Measurements from ENCODE around the gene ZDHHC11B. TPM values are rescaled to one million over a fixed set of nuclear protein-coding genes. Genes with fewer than 3 reads are reported as not detected.
"Not testable (repeated sequence)": the region's sequence is repeated elsewhere in the genome, so short reads cannot be mapped to it uniquely, and the experiment has no call there.

The ZDHHC11B gene
- total RNA-seq, 2 donors from 2014 or later = 6.2 to 8.9 TPM

- no peaks in the 10 kb centered on the region for H3K36me3 ChIP-seq (replicated peaks in 1 of 2; ENCODE audit: insufficient read depth in 1 of 2, low read depth in 2 of 2)
- no peak overlapping the region for H3K4me3 ChIP-seq
- TF ChIP-seq POLR2A (IDR thresholded peaks at IDR 0.05) = no peak
- no peak for TF ChIP-seq CTCF (IDR thresholded peaks at IDR 0.05)
- 80% methylated on average over 4 to 6 of the region's 13 CpGs for WGBS, 2 donors
- no peaks in the 10 kb centered on the region for H3K9me3 ChIP-seq
- no peaks in the 10 kb centered on the region for H3K4me1 ChIP-seq
- DNase-seq = peak in 1 of 4 donors; percentile 8
- H3K27ac ChIP-seq = no peak overlapping the region
- intact Hi-C loops (cut with DNase I) = no loop called here
- no peak for ATAC-seq
- no peaks in the 10 kb centered on the region for H3K27me3 ChIP-seq
Observed at GRCh38 chr5:751496-751895, 33.0 kb downstream of the ZDHHC11B start.

- H3K36me3 ChIP-seq (replicated peaks in 1 of 2; ENCODE audit: insufficient read depth in 1 of 2, low read depth in 2 of 2); H3K27ac ChIP-seq; H3K9me3 ChIP-seq; H3K4me3 ChIP-seq; H3K27me3 ChIP-seq; H3K4me1 ChIP-seq; intact Hi-C loops (cut with DNase I); ATAC-seq: not testable (repeated sequence)
- WGBS, 2 donors = 87 to 89% methylated on average over 5 to 16 of the region's 19 CpGs
- DNase-seq = peak in 2 of 4 donors; percentile 5 to 9
Observed at GRCh38 chr5:750226-750625, 34.3 kb downstream of the ZDHHC11B start.

- DNase-seq = peak in 1 of 4 donors; percentile 8
- Histone ChIP-seq H3K4me3 (no peak overlapping the region), H3K4me1 (no peaks in the 10 kb centered on the region), H3K9me3 (no peaks in the 10 kb centered on the region), H3K36me3 (replicated peaks in 1 of 2; ENCODE audit: insufficient read depth in 1 of 2, low read depth in 2 of 2) (no peaks in the 10 kb centered on the region), H3K27ac (no peak overlapping the region), H3K27me3 (no peaks in the 10 kb centered on the region)
- intact Hi-C loops (cut with DNase I) = no loop called here
- WGBS, 2 donors = 89 to 91% methylated on average over 9 to 14 of the region's 14 CpGs
- ATAC-seq = no peak
- TF ChIP-seq CTCF (IDR thresholded peaks at IDR 0.05) = no peak
- TF ChIP-seq POLR2A (IDR thresholded peaks at IDR 0.05) = no peak
Observed at GRCh38 chr5:749101-749670, 35.3 kb downstream of the ZDHHC11B start.

- ATAC-seq; H3K4me3 ChIP-seq; H3K36me3 ChIP-seq (replicated peaks in 1 of 2; ENCODE audit: insufficient read depth in 1 of 2, low read depth in 2 of 2); H3K4me1 ChIP-seq; H3K27ac ChIP-seq; H3K27me3 ChIP-seq; intact Hi-C loops (cut with DNase I); H3K9me3 ChIP-seq: not testable (repeated sequence)
- 76 to 83% methylated on average over 6 to 17 of the region's 18 CpGs for WGBS, 2 donors
- peak in 1 of 4 donors; percentile 9 for DNase-seq
Observed at GRCh38 chr5:748011-748980, 36.2 kb downstream of the ZDHHC11B start.

- DNase-seq; H3K36me3 ChIP-seq (replicated peaks in 1 of 2; ENCODE audit: insufficient read depth in 1 of 2, low read depth in 2 of 2); H3K27ac ChIP-seq; H3K27me3 ChIP-seq; ATAC-seq; H3K9me3 ChIP-seq; intact Hi-C loops (cut with DNase I); H3K4me1 ChIP-seq; H3K4me3 ChIP-seq: not testable (repeated sequence)
- 83 to 95% methylated on average over 3 of the region's 9 CpGs for WGBS, 2 donors
Observed at GRCh38 chr5:747303-747844, 37.2 kb downstream of the ZDHHC11B start.

GRCh38 chr5:746258-746761 lies 38.2 kb downstream of the ZDHHC11B start:
- WGBS, 2 donors = 73 to 82% methylated on average over 6 to 10 of the region's 11 CpGs
- DNase-seq (no peak), ATAC-seq (no peak)
- Histone ChIP-seq H3K36me3 (replicated peaks in 1 of 2; ENCODE audit: insufficient read depth in 1 of 2, low read depth in 2 of 2) (no peaks in the 10 kb centered on the region), H3K27ac (no peak overlapping the region), H3K9me3 (no peaks in the 10 kb centered on the region), H3K27me3 (no peaks in the 10 kb centered on the region), H3K4me1 (no peaks in the 10 kb centered on the region), H3K4me3 (no peak overlapping the region)
- no peak for TF ChIP-seq POLR2A (IDR thresholded peaks at IDR 0.05)
- TF ChIP-seq CTCF (IDR thresholded peaks at IDR 0.05) = no peak
- intact Hi-C loops (cut with DNase I) = no loop called here

- not testable (repeated sequence) for H3K36me3 ChIP-seq (replicated peaks in 1 of 2; ENCODE audit: insufficient read depth in 1 of 2, low read depth in 2 of 2); DNase-seq
- 88 to 93% methylated on average over 14 to 18 of the region's 23 CpGs for WGBS, 2 donors
Observed at GRCh38 chr5:745272-746142, 39.0 kb downstream of the ZDHHC11B start.

More at GRCh38 chr5:745272-746142, 39.0 kb downstream of the ZDHHC11B start:
- ATAC-seq; H3K9me3 ChIP-seq; H3K4me1 ChIP-seq; H3K27ac ChIP-seq; intact Hi-C loops (cut with DNase I); H3K27me3 ChIP-seq; H3K4me3 ChIP-seq: not testable (repeated sequence)

All from body of pancreas (tissue), 4 donors.